GM23338 (cell line): ENCODE measurements around the gene EHMT2. TPM values are rescaled to one million over a fixed set of nuclear protein-coding genes. Genes with fewer than 3 reads are reported as not detected.

ENCODE experiments used
- ATAC-seq: fragments of 200-7000 bp; cut with Tn5 transposase; 3 replicates; pipeline ENCODE4 v1.9.1; 2020
- DNase-seq: peaks from one replicate; pipeline ENCODE4 v3.0.0-alpha.2; 2015; ENCODE audit warnings: low spot score
- H2AFZ ChIP-seq: fragments of 200-600 bp; sonication (generic); 2 replicates; pipeline ENCODE4 v1.8.0; 2016; ENCODE audit warnings: antibody characterized with exemption, mild to moderate bottlenecking, moderate library complexity
- H3F3A ChIP-seq: fragments of 200-600 bp; sonication (generic); replicated peaks from 2 replicates; pipeline ENCODE4 v1.8.0; 2017; ENCODE audit warnings: antibody characterized with exemption, mixed run types, low read depth
- H3K27ac ChIP-seq: fragments of 200-600 bp; sonication (generic); 2 replicates; pipeline ENCODE4 v1.6.1; 2016; ENCODE audit warnings: low read depth
- H3K27me3 ChIP-seq: fragments of 200-600 bp; sonication (generic); 2 replicates; pipeline ENCODE4 v1.8.0; 2016; ENCODE audit warnings: mild to moderate bottlenecking, mixed run types, moderate library complexity; ENCODE audit not compliant: insufficient read depth
- H3K36me3 ChIP-seq: fragments of 200-600 bp; sonication (generic); 2 replicates; pipeline ENCODE4 v1.8.0; 2016; ENCODE audit warnings: mild to moderate bottlenecking; ENCODE audit not compliant: insufficient read depth
- H3K4me1 ChIP-seq: fragments of 200-600 bp; sonication (generic); 2 replicates; pipeline ENCODE4 v1.8.0; 2016; ENCODE audit warnings: mild to moderate bottlenecking, moderate library complexity; ENCODE audit not compliant: insufficient read depth
- H3K4me2 ChIP-seq: fragments of 200-600 bp; sonication (generic); 2 replicates; pipeline ENCODE4 v1.7.1; 2017; ENCODE audit warnings: mixed run types
- H3K4me3 ChIP-seq: fragments of 200-600 bp; sonication (generic); 2 replicates; pipeline ENCODE4 v1.6.1; 2016; ENCODE audit warnings: mixed run types
- H3K79me2 ChIP-seq: fragments of 200-600 bp; sonication (generic); replicated peaks from 2 replicates; pipeline ENCODE4 v1.8.0; 2017; ENCODE audit warnings: mild to moderate bottlenecking; ENCODE audit not compliant: insufficient read depth
- H3K9me2 ChIP-seq: fragments of 200-600 bp; sonication (generic); 2 replicates; pipeline ENCODE4 v1.8.0; 2017; ENCODE audit not compliant: insufficient read depth
- H4K20me1 ChIP-seq: fragments of 200-600 bp; sonication (generic); replicated peaks from 2 replicates; pipeline ENCODE4 v1.8.0; 2017; ENCODE audit warnings: mild to moderate bottlenecking; ENCODE audit not compliant: insufficient read depth
- H3K27ac Mint-ChIP-seq: 2 replicates; pipeline ENCODE4 v1.8.0; 2020; ENCODE audit warnings: inconsistent platforms, mild to moderate bottlenecking, moderate library complexity, mixed read lengths
- H3K27me3 Mint-ChIP-seq: 3 replicates; pipeline ENCODE4 v1.8.0; 2022; ENCODE audit warnings: low read depth, mild to moderate bottlenecking, moderate library complexity, mixed read lengths, inconsistent platforms; ENCODE audit not compliant: insufficient read depth, poor library complexity
- H3K36me3 Mint-ChIP-seq: 3 replicates; pipeline ENCODE4 v1.8.0; 2021; ENCODE audit warnings: low read depth, mild to moderate bottlenecking, inconsistent platforms, moderate library complexity, mixed read lengths
- H3K4me1 Mint-ChIP-seq: 3 replicates; pipeline ENCODE4 v1.8.0; 2020; ENCODE audit warnings: mild to moderate bottlenecking, inconsistent platforms, mixed read lengths
- H3K4me3 Mint-ChIP-seq: 3 replicates; pipeline ENCODE4 v1.8.0; 2021; ENCODE audit warnings: moderate library complexity, mild to moderate bottlenecking, inconsistent platforms, mixed read lengths
- H3K9me3 Mint-ChIP-seq: 3 replicates; pipeline ENCODE4 v1.8.0; 2020; ENCODE audit warnings: moderate library complexity, mild to moderate bottlenecking, inconsistent platforms, mixed read lengths
- CTCF ChIP-seq, 2 experiments: fragments of 200-600 bp in 1 of 2; sonication (generic) in 1 of 2; conservative IDR thresholded peaks; 2 replicates each; pipeline versions ENCODE4 v1.5.1 to v1.6.1; 2016 to 2017; ENCODE audit warnings: antibody characterized with exemption in 2 of 2, low read depth in 2 of 2, mild to moderate bottlenecking in 2 of 2, moderate library complexity in 1 of 2
- EZH2 ChIP-seq: fragments of 200-600 bp; sonication (generic); IDR thresholded peaks from one replicate; pipeline ENCODE4 v1.8.0; 2017; ENCODE audit warnings: antibody characterized with exemption, mild to moderate bottlenecking, low read depth; ENCODE audit not compliant: unreplicated experiment
- NANOG ChIP-seq: IDR thresholded peaks from 2 replicates; pipeline ENCODE4 v1.6.1; 2016; ENCODE audit warnings: antibody characterized with exemption, borderline replicate concordance
- STAT1 ChIP-seq: IDR thresholded peaks from one replicate; pipeline ENCODE4 v1.6.1; 2016; ENCODE audit warnings: antibody characterized with exemption; ENCODE audit not compliant: unreplicated experiment
- ZNF114 ChIP-seq: fragments of 250-450 bp; sonication (Bioruptor Pico); IDR thresholded peaks from 2 replicates; pipeline ENCODE4 v1.5.0; 2020; ENCODE audit warnings: mild to moderate bottlenecking, moderate library complexity
- ZNF331 ChIP-seq: fragments of 250-450 bp; sonication (Bioruptor Pico); IDR thresholded peaks from 2 replicates; pipeline ENCODE4 v1.5.0; 2020; ENCODE audit warnings: low read depth, mild to moderate bottlenecking, moderate library complexity
- ZNF462 ChIP-seq: fragments of 250-450 bp; sonication (Bioruptor Pico); IDR thresholded peaks from 2 replicates; pipeline ENCODE4 v1.5.0; 2020; ENCODE audit warnings: mild to moderate bottlenecking, moderate library complexity
- polyA plus RNA-seq: library from polyadenylated mRNA; unstranded; fragments of >200 nt; fragmentation: Nextera tagmentation; extraction: Ambion mirVana; gene quantifications from 2 replicates; pipeline ENCODE4 v1.2.1, GENCODE V29; 2016
- total RNA-seq: library from RNA; depleted of rRNA; stranded (reverse); fragments of >200 nt; shearing (Covaris generic); gene quantifications from 2 replicates; pipeline ENCODE4 v1.2.3, GENCODE V29; 2014

Gene EHMT2
- total and polyA plus RNA-seq, 2 experiments from 2014 or later: 113 to 193 TPM

GRCh38 chr6:31876357-31876756 is 21.1 kb downstream of the EHMT2 start (continued):
- TF ChIP-seq ZNF462 (no peak), EZH2 (no peak), NANOG (no peak), ZNF331 (CRISPR knock-in tag) (no peak)

- no peaks in the 10 kb centered on the region for H3K79me2 ChIP-seq
- no peak overlapping the region for H3K4me2 ChIP-seq
- no peak overlapping the region for H3K27ac Mint-ChIP-seq
- DNase-seq (no peak), ATAC-seq (no peak)
- peaks cover 15% of the 10 kb centered on the region for H3K36me3 Mint-ChIP-seq
- H3F3A ChIP-seq: peaks cover 14% of the 10 kb centered on the region
- H3K36me3 ChIP-seq: peaks cover 2% of the 10 kb centered on the region; the same call in 1 of the 2 replicates
- no peaks in the 10 kb centered on the region for H3K9me2 ChIP-seq
- peaks cover 10% of the 10 kb centered on the region; the same call in 1 of the 2 replicates for H3K4me1 ChIP-seq
- no peak overlapping the region for H3K4me3 ChIP-seq
- no peak overlapping the region for H3K27ac ChIP-seq
- H3K27me3 ChIP-seq: no peaks in the 10 kb centered on the region
- peaks cover 5% of the 10 kb centered on the region for H3K27me3 Mint-ChIP-seq
- no peak overlapping the region for H3K4me3 Mint-ChIP-seq
- TF ChIP-seq NANOG (no peak), CTCF (conservative IDR thresholded peaks at IDR 0.05; ENCODE audit: low read depth in 2 of 2) (no peak), ZNF114 (CRISPR knock-in tag) (no peak), STAT1 (no peak)
- no peaks in the 10 kb centered on the region for H3K9me3 Mint-ChIP-seq
- no peak overlapping the region for H2AFZ ChIP-seq
- H3K4me1 Mint-ChIP-seq: peaks cover 12% of the 10 kb centered on the region
- H4K20me1 ChIP-seq: peaks cover 3% of the 10 kb centered on the region; the same call in 1 of the 2 replicates
Measured at GRCh38 chr6:31875877-31876276, 21.6 kb downstream of the EHMT2 start.
